Subcutaneous adipose tissue (tissue), 4 donors: ENCODE data around the gene MMP15. TPM values are rescaled to one million over a fixed set of nuclear protein-coding genes. Genes with fewer than 3 reads are reported as not detected.

Experiments used
- total RNA-seq, 4 donors: library from RNA; depleted of rRNA; stranded (reverse); fragments of >200 nt; gene quantifications; one replicate each; pipeline ENCODE4 v1.1.0, GENCODE V29; 2016
- TF ChIP-seq, protein P1 (sequence below): fragments of 450-650 bp; IDR thresholded peaks from one replicate; pipeline ENCODE4 v1.5.1; 2016; ENCODE audit warnings: low read depth, mild to moderate bottlenecking, control low read depth, antibody characterized with exemption, moderate library complexity

MMP15 gene
- total RNA-seq, 4 donors from 2014 or later = 2.0 to 26.6 (median 3.4) TPM

DNA sequence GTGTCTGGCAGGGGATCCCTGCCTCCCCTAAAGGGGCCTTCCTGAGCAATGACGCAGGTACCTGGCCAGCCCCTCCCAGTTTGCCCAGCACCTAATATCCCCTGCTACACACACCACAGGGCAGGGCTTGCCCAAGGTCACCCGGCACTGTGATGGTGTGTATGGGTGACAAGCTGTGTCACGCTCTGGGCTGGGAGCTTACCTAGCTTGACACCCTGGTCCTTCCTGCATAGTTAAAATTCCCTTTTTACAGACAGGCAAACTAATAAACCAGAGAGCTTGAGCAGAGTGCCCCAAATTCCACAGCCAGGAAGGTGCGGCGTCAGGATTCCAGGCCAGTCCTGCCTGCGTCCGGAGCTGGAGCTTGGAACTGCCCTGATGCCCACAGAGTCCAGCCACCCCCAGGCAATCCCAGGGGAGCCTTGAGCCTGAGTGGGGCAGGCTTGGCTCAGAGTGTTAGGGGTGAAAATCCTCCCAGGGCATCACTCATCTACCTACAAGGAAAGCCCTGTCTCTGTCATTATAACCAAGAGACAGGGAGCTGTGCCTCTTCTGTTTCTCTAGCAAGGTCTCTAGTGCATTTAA lies 18.1 kb downstream of the MMP15 start:
- TF ChIP-seq, protein P1, sequence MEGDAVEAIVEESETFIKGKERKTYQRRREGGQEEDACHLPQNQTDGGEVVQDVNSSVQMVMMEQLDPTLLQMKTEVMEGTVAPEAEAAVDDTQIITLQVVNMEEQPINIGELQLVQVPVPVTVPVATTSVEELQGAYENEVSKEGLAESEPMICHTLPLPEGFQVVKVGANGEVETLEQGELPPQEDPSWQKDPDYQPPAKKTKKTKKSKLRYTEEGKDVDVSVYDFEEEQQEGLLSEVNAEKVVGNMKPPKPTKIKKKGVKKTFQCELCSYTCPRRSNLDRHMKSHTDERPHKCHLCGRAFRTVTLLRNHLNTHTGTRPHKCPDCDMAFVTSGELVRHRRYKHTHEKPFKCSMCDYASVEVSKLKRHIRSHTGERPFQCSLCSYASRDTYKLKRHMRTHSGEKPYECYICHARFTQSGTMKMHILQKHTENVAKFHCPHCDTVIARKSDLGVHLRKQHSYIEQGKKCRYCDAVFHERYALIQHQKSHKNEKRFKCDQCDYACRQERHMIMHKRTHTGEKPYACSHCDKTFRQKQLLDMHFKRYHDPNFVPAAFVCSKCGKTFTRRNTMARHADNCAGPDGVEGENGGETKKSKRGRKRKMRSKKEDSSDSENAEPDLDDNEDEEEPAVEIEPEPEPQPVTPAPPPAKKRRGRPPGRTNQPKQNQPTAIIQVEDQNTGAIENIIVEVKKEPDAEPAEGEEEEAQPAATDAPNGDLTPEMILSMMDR = no peak

DNA sequence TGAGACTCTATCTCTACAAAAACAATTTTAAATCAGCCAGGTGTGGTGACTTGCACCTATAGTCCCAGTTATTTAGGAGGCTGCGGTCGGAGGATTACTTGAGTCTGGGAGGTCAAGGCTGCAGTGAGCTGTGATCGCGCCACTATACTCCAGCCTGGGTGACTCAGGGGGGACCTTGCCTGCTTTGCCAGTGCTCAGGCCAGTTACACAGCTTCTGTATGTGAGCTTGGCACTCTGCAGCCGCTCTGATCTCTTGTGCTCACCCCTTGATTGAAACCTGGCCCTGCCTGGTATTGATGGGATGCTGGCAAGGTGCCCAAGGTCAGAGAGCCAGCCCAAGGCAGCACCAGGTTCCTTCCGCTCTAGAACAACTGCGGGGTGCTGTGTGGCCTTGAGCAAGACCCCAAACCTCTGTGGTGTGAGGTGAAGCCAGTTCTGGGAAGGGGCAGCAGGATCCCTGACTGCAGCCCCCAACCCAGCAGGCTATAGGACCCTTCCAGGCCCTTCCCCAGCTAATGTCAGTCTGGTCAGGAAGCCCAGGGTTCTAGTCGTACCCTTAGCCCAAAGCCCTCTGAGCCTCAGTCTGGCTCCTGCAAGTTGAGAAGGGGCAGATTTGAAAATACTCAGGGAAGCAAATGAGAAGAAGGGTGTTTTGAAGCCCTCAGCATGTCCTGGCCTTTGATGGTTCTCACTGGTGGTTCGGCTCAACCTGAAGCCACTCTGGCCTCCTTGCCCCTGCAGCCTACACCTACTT lies 18.9 kb downstream of the MMP15 start:
- TF ChIP-seq, protein P1 = no peak

DNA sequence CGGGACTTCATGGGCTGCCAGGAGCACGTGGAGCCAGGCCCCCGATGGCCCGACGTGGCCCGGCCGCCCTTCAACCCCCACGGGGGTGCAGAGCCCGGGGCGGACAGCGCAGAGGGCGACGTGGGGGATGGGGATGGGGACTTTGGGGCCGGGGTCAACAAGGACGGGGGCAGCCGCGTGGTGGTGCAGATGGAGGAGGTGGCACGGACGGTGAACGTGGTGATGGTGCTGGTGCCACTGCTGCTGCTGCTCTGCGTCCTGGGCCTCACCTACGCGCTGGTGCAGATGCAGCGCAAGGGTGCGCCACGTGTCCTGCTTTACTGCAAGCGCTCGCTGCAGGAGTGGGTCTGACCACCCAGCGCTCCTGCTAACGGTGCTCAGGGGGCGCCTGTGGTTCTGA lies 19.5 kb downstream of the MMP15 start:
- TF ChIP-seq, protein P1 = no peak

DNA sequence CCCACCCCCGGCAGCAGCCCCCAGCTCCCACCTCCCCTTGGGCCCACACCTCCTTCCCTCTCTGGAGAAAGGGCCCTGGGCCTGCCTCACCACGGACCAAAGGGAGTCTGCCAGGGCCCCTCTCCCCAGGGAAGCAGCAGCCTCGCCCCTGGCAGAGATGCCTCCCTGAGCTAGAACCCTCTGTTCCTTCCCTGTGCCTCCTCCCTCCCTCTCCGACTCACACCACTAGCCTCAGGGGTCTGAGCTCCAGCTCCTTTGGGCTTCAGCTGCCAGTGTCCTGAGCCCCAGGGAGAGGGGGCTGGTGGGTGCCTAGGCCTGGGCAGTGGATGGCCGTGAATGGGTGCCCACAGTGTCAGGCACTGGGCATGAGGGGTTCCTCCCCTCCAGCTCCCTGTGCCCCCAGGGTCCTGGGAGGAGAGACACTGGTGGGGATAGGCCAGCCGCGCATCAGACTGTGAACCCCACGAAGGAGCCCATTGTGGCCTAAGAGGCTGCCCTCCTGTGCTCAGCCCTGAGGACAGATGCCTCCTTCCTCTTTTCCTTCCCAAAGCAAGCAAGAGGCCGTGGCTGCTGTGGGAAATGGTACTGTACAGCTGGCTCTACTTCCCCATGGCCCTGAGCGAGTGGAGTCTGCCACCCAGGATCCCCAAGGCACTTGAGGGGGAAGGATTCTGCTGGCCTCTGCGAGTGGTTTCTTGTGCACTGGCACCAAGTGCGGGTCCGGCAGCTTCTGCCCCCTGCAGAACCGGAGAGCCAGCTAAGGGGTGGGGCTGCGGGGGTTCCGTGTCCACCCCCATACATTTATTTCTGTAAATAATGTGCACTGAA lies 20.7 kb downstream of the MMP15 start:
- TF ChIP-seq, protein P1 = no peak

DNA sequence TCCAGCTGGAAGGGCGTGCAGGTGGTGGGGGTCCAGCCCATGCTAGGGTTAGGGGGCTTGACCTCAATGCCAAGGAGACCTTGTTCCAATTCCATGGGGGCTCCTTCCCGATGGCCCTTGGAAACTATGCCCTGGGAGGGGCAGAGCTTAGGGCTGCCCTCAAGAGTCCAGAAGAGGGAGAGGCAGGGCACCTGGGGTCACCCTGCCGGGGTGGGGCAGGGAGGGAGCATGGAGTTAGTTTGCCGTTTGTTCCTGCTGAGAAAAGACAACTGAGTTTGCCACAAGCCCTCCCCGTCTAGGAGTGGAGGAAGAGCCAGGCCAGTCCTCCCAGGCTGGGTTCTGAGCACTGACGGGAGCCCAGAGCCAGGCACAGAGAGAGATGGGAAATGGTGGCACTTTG lies 21.4 kb downstream of the MMP15 start:
- TF ChIP-seq, protein P1 = no peak

DNA sequence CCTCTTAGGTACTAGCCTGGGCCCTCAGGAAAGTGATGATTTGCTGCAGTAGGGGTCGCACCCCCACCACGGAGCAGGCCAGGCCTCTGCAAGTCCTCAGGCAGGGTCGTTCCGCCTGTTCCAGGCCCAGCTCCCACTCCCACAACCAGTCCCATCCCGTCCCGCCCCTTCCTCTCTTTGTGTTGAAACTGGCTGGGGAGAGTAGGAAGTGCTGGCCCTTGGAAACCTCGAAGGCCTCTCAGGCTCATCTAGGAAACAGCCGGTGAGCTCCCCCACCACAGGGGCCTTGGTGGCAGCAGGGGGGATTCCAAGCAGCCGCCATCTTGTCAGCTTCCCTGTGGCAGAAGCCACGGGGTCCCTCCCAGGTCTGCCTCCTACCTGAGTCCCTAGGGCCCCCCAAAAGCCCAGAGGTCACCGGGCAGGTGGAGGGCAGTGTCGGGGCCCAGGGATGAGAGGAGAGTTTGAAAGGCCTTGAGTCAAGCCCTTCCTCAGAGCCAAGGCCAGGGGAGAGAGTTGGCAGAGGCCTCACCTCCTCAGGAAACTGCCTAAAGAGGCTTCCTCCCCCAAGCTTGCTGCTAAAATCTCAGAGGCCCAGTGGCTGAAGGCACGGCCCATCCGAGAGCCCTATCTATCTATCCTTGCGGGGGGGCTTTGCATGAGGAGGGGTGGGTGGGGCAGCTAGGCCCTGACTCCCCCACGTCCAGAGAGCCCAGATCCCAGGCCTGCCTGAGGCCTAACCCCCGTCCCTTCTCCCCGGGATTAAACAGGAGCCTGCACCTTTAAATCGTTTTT lies 22.2 kb downstream of the MMP15 start:
- TF ChIP-seq, protein P1 = no peak
